Keratinocyte (primary cell): ENCODE measurements around the gene DDX31. TPM values are rescaled to one million over a fixed set of nuclear protein-coding genes. Genes with fewer than 3 reads are reported as not detected.

Experiments
- DNase-seq: peaks from one replicate; pipeline ENCODE4 v3.0.0-alpha.2; 2011; ENCODE audit warnings: low read depth, missing footprints, low spot score
- FAIRE-seq: peaks from 2 replicates; lab custom pipeline; 2011; peaks lifted over from hg19 to GRCh38; lab: Jason Lieb, UNC
- H2AFZ ChIP-seq: 2 replicates; pipeline ENCODE4 v1.6.0; 2012; ENCODE audit warnings: low read length, control low read depth, inconsistent platforms; ENCODE audit not compliant: control insufficient read depth
- H3K27ac ChIP-seq: 2 replicates; pipeline ENCODE4 v1.5.1; 2011; ENCODE audit warnings: low read length; ENCODE audit not compliant: control insufficient read depth, insufficient read depth
- H3K27me3 ChIP-seq: 3 replicates; pipeline ENCODE4 v1.6.0; 2011; ENCODE audit warnings: low read length; ENCODE audit not compliant: control insufficient read depth, insufficient read depth; ENCODE audit errors: extremely low read depth
- H3K36me3 ChIP-seq, 2 experiments: 2 replicates in 1 of 2; 3 replicates in 1 of 2; pipeline ENCODE4 v1.5.1; 2011; ENCODE audit warnings: low read length in 2 of 2, mild to moderate bottlenecking in 1 of 2; ENCODE audit not compliant: control insufficient read depth in 2 of 2, insufficient read depth in 2 of 2; ENCODE audit errors: extremely low read depth in 1 of 2
- H3K4me1 ChIP-seq: 3 replicates; pipeline ENCODE4 v1.5.1; 2011; ENCODE audit warnings: low read length; ENCODE audit not compliant: control insufficient read depth, insufficient read depth; ENCODE audit errors: extremely low read depth
- H3K4me2 ChIP-seq: 3 replicates; pipeline ENCODE4 v1.6.0; 2011; ENCODE audit warnings: low read depth, low read length; ENCODE audit not compliant: control insufficient read depth, insufficient read depth; ENCODE audit errors: extremely low read depth
- H3K4me3 ChIP-seq, 3 experiments: fragments of 200-600 bp in 1 of 3; sonication (generic) in 1 of 3; 2 replicates in 2 of 3; 3 replicates in 1 of 3; pipeline ENCODE4 v1.5.1; 2011 to 2016; ENCODE audit warnings: low read length in 3 of 3, mild to moderate bottlenecking in 3 of 3, control low read depth in 2 of 3, inconsistent platforms in 1 of 3, low read depth in 1 of 3, mixed read lengths in 1 of 3, mixed run types in 1 of 3, moderate library complexity in 1 of 3; ENCODE audit not compliant: control insufficient read depth in 2 of 3, insufficient read depth in 2 of 3; ENCODE audit errors: extremely low read depth in 1 of 3
- H3K79me2 ChIP-seq: 2 replicates; pipeline ENCODE4 v1.6.0; 2012; ENCODE audit warnings: low read length; ENCODE audit not compliant: control insufficient read depth, insufficient read depth
- H3K9ac ChIP-seq: 3 replicates; pipeline ENCODE4 v1.6.0; 2011; ENCODE audit warnings: low read length; ENCODE audit not compliant: control insufficient read depth, insufficient read depth; ENCODE audit errors: extremely low read depth
- H3K9me1 ChIP-seq: 3 replicates; pipeline ENCODE4 v1.6.0; 2011; ENCODE audit warnings: low read length; ENCODE audit not compliant: control insufficient read depth, insufficient read depth; ENCODE audit errors: extremely low read depth
- H3K9me3 ChIP-seq: 2 replicates; pipeline ENCODE4 v1.5.1; 2012; ENCODE audit warnings: low read depth, low read length; ENCODE audit not compliant: control insufficient read depth
- H4K20me1 ChIP-seq: 3 replicates; pipeline ENCODE4 v1.6.0; 2011; ENCODE audit warnings: low read length; ENCODE audit not compliant: control insufficient read depth, insufficient read depth; ENCODE audit errors: extremely low read depth
- CTCF ChIP-seq, 3 experiments: IDR thresholded peaks in 1 of 3; conservative IDR thresholded peaks in 1 of 3; optimal IDR thresholded peaks in 1 of 3; 2 replicates in 2 of 3; 3 replicates in 1 of 3; pipeline versions ENCODE3 to v1.5.1; 2011; ENCODE audit warnings: low read length in 3 of 3, mild to moderate bottlenecking in 3 of 3, moderate library complexity in 2 of 3, control low read depth in 1 of 3, inconsistent platforms in 1 of 3; ENCODE audit not compliant: insufficient read depth in 2 of 3; ENCODE audit errors: extremely low read depth in 1 of 3
- EZH2 ChIP-seq: IDR thresholded peaks from one replicate; pipeline ENCODE4 v1.6.1; 2012; ENCODE audit warnings: inconsistent platforms, mild to moderate bottlenecking, low read length, moderate library complexity
- dilution Hi-C: fragments of 300-500 bp; cut with MboI; formaldehyde crosslinking; loops from one replicate; pipeline ENCODE4 v1.7.0; 2020; ENCODE audit warnings: low sequenced_read_pairs; ENCODE audit not compliant: extremely low pct_ligation_motif_present
- polyA plus RNA-seq, 5 experiments: library from polyadenylated mRNA; depleted of rRNA in 3 of 5; stranded (reverse) in 3 of 5; stranded (forward) in 1 of 5; unstranded in 1 of 5; fragments of >200 nt; gene quantifications; 1 replicate in 1 of 5; 2 replicates in 3 of 5; 3 replicates in 1 of 5; pipeline versions ENCODE4 v1.2.1 to v1.2.3, GENCODE V29; 2011 to 2012; ENCODE audit warnings: missing spikeins in 2 of 5, low read depth in 1 of 5, low replicate concordance in 1 of 5

DDX31 gene
- polyA plus RNA-seq, 1 donor (not counting 4 experiments of a cell fraction or from before 2014, with no cell fraction given): 21.0 TPM

GRCh38 chr9:132702254-132702653 is 32.5 kb upstream of the DDX31 start:
- FAIRE-seq: no peak
- no peaks in the 10 kb centered on the region for H3K9me1 ChIP-seq
- DNase-seq: no peak
- no peaks in the 10 kb centered on the region for H3K79me2 ChIP-seq
- H4K20me1 ChIP-seq: no peaks in the 10 kb centered on the region
- H3K4me1 ChIP-seq: no peaks in the 10 kb centered on the region
- H3K36me3 ChIP-seq: no peaks in the 10 kb centered on the region
- no peak overlapping the region for H3K9ac ChIP-seq
- H3K4me2 ChIP-seq: no peak overlapping the region
- no peak for TF ChIP-seq EZH2
- no peak for TF ChIP-seq CTCF (optimal IDR thresholded peaks at IDR 0.05 in 1 of 3, IDR thresholded peaks at IDR 0.05 in 1 of 3, conservative IDR thresholded peaks at IDR 0.05 in 1 of 3; ENCODE audit: extremely low read depth in 1 of 3, insufficient read depth in 2 of 3, low read length in 3 of 3)
- no peak overlapping the region for H3K4me3 ChIP-seq
- dilution Hi-C loops: no loop called here
- H3K27me3 ChIP-seq: no peaks in the 10 kb centered on the region
- H2AFZ ChIP-seq: no peak overlapping the region
- no peak overlapping the region for H3K27ac ChIP-seq
- H3K9me3 ChIP-seq: no peaks in the 10 kb centered on the region

- H3K27me3 ChIP-seq: no peaks in the 10 kb centered on the region
- no peak overlapping the region for H2AFZ ChIP-seq
- no peaks in the 10 kb centered on the region for H3K4me1 ChIP-seq
- DNase-seq (no peak), FAIRE-seq (no peak)
- no peaks in the 10 kb centered on the region for H3K79me2 ChIP-seq
- H3K4me2 ChIP-seq: no peak overlapping the region
- H3K9me3 ChIP-seq: no peaks in the 10 kb centered on the region
- H3K9ac ChIP-seq: no peak overlapping the region
- H4K20me1 ChIP-seq: no peaks in the 10 kb centered on the region
- dilution Hi-C loops: no loop called here
- H3K27ac ChIP-seq: no peak overlapping the region
- TF ChIP-seq EZH2: no peak
- TF ChIP-seq CTCF (optimal IDR thresholded peaks at IDR 0.05 in 1 of 3, IDR thresholded peaks at IDR 0.05 in 1 of 3, conservative IDR thresholded peaks at IDR 0.05 in 1 of 3; ENCODE audit: extremely low read depth in 1 of 3, insufficient read depth in 2 of 3, low read length in 3 of 3): no peak
- no peak overlapping the region for H3K4me3 ChIP-seq
- H3K9me1 ChIP-seq: no peaks in the 10 kb centered on the region
- H3K36me3 ChIP-seq: no peaks in the 10 kb centered on the region
These were observed 30.2 kb upstream of the DDX31 start for GRCh38 chr9:132699956-132700355.
